IPS DF 19.7 (cell line): Measurements from ENCODE around the gene STK17A.

Experiments
- DNase-seq: peaks from one replicate; pipeline ENCODE4 v3.0.0-alpha.2; 2013; ENCODE audit warnings: low read depth, low spot score

The STK17A gene

GRCh38 chr7:43634384-43634783 is 51.5 kb downstream of the STK17A start:
- DNase-seq: no peak

- no peak for DNase-seq
Observed at GRCh38 chr7:43636093-43636492, 53.2 kb downstream of the STK17A start.

- DNase-seq: no peak
Observed at GRCh38 chr7:43637114-43637806, 54.4 kb downstream of the STK17A start.

- DNase-seq: no peak
Observed at GRCh38 chr7:43639858-43640491, 57.1 kb downstream of the STK17A start.

GRCh38 chr7:43640679-43641078 is 57.8 kb downstream of the STK17A start:
- DNase-seq: no peak

- no peak for DNase-seq
Observed at GRCh38 chr7:43642897-43643630, 60.2 kb downstream of the STK17A start.

- no peak for DNase-seq
Observed at GRCh38 chr7:43643846-43644245, 60.9 kb downstream of the STK17A start.

GRCh38 chr7:43645699-43646226 is 62.9 kb downstream of the STK17A start:
- DNase-seq: no peak

GRCh38 chr7:43646603-43647338 is 63.9 kb downstream of the STK17A start:
- no peak for DNase-seq

- no peak for DNase-seq
Observed at GRCh38 chr7:43647339-43647672, 64.4 kb downstream of the STK17A start.

- DNase-seq: no peak
Observed at GRCh38 chr7:43647673-43648472, 65.0 kb downstream of the STK17A start.

GRCh38 chr7:43648473-43649406 is 65.8 kb downstream of the STK17A start:
- no peak for DNase-seq

GRCh38 chr7:43649755-43650274 is 66.9 kb downstream of the STK17A start:
- no peak for DNase-seq

GRCh38 chr7:43650457-43651052 is 67.6 kb downstream of the STK17A start:
- DNase-seq: no peak

GRCh38 chr7:43652364-43652763 is 69.5 kb downstream of the STK17A start:
- DNase-seq: no peak

- no peak for DNase-seq
Observed at GRCh38 chr7:43653466-43653865, 70.6 kb downstream of the STK17A start.

- no peak for DNase-seq
Observed at GRCh38 chr7:43653891-43654504, 71.1 kb downstream of the STK17A start.

- DNase-seq: no peak
Observed at GRCh38 chr7:43655584-43655983, 72.7 kb downstream of the STK17A start.

GRCh38 chr7:43656997-43657396 is 74.1 kb downstream of the STK17A start:
- no peak for DNase-seq
